ENCODE results near the gene NR4A1.
A peak's percentile ranks its signal among the peaks of the same experiment; 100 is the strongest.

Gene NR4A1

DNA sequence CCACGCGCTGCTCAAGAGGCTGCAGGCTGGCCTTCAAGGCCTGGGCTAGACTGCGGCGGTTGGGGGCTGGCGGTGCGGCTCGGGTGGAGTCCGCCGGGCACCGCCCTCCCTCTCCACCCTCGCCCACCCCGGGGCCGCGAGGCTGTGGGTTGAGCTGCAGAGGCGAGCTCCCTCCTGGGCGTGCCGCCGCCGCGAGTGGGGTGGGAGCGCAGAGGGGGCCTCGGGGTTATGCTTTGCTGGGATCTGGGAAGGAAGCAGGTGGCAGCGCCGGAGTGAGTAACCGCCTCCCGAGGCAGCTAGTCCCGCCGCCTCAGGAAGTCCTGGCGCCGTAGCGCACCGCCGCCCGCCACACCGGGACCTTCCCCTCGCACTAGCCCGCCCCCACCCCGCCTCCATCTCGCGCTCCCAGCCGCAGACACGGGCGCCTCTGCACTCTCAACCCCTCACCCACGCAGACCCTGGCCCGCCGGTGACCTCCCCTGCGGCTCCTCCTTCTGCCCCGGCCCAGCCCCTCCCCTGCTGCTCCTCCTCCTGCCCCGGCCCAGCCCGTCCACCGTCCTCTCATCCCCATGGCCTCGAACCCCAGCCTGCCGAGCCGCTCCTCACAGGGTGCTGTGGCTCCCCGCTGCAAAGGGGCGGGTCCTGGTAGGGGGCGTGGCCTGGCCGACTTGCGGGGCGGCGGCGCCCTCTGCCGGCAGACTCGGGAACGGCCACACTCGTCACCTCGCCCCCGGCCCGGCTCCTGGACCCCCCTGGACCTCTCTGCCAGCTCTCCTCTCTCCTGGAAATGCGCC, 27.9 kb upstream of the NR4A1 start:
- DNase-seq (ENCODE audit: low read depth in 1 of 2, low spot score in 1 of 2), result peak; percentile 87 to 98
- in situ Hi-C loops (cut with HindIII; ENCODE audit: low pct_unique_long_range_greater_than_20kb, low sequenced_read_pairs), result no loop called here
- TF ChIP-seq JUND (IDR thresholded peaks at IDR 0.05; ENCODE audit: low read depth), result no peak

GRCh38 chr12:52023976-52024688, 27.1 kb upstream of the NR4A1 start:
- in situ Hi-C loops (cut with HindIII; ENCODE audit: low pct_unique_long_range_greater_than_20kb, low sequenced_read_pairs), result no loop called here
- TF ChIP-seq JUND (IDR thresholded peaks at IDR 0.05; ENCODE audit: low read depth), result no peak
- DNase-seq (ENCODE audit: low read depth in 1 of 2, low spot score in 1 of 2), result no peak

DNA sequence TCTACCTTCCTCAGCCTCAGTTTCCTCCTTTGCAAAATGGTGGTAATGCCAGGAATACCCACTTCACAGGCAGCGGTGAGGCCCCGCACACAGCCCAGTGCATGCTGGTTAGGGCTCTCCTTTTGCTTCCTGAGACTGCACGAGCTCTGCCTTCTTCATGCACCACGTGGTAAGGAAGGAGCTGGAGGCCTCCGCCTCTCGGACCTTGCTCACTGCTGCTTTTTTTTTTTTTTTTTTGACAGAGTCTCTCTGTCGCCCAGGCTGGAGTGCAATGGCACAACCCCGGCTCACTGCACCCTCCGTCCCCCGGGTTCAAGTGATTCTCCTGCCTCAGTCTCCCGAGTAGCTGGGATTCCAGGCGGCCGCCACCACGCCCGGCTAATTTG, 26.4 kb upstream of the NR4A1 start:
- no peak for DNase-seq (ENCODE audit: low read depth in 1 of 2, low spot score in 1 of 2)
- no peak for TF ChIP-seq JUND (IDR thresholded peaks at IDR 0.05; ENCODE audit: low read depth)
- in situ Hi-C loops (cut with HindIII; ENCODE audit: low pct_unique_long_range_greater_than_20kb, low sequenced_read_pairs), result no loop called here

GRCh38 chr12:52026263-52026662, 25.0 kb upstream of the NR4A1 start:
- DNase-seq (ENCODE audit: low read depth in 1 of 2, low spot score in 1 of 2), result no peak
- in situ Hi-C loops (cut with HindIII; ENCODE audit: low pct_unique_long_range_greater_than_20kb, low sequenced_read_pairs), result no loop called here
- no peak for TF ChIP-seq JUND (IDR thresholded peaks at IDR 0.05; ENCODE audit: low read depth)

DNA sequence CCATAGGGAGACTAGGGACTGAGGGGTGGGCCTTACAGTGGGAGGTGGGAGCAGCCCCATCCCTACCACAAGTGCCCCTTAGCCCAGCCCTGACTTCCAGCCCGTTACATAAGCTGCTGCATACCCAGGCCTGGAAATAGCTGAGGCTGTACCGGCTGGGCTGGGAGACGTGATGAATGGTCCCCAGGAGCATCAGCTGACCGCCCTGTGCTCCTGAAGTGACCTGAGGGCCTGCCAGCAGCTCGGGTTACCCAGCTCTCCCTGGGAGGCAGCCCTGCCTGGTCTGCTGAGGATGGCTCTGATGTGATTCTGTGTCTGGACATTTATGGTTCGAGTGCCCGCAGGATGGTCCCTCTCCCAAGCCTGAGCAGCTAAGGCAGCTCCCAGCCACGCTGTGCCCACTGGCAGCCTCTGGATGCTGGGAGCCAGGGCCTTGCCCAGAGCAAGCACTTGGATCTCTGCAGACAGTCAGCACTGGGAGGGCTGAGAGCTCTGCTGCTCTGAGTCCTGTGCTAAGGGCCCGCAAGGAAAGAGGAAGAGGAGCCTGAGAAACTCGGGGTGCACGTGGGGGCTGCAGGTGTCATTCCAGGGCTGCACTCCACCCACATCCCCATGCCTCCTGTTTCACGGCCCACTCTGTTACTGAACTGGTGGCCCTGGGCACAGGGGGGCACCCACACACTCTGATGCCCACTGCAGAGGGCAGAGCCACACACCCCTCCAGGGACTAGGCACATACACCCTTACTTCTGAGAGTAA, 24.0 kb upstream of the NR4A1 start:
- no peak for DNase-seq (ENCODE audit: low read depth in 1 of 2, low spot score in 1 of 2)
- TF ChIP-seq JUND (IDR thresholded peaks at IDR 0.05; ENCODE audit: low read depth), result no peak
- in situ Hi-C loops (cut with HindIII; ENCODE audit: low pct_unique_long_range_greater_than_20kb, low sequenced_read_pairs), result no loop called here

GRCh38 chr12:52029685-52030084, 21.6 kb upstream of the NR4A1 start:
- TF ChIP-seq JUND (IDR thresholded peaks at IDR 0.05; ENCODE audit: low read depth), result no peak
- DNase-seq (ENCODE audit: low read depth in 1 of 2, low spot score in 1 of 2), result peak in 1 of 2 experiments; percentile 67
- in situ Hi-C loops (cut with HindIII; ENCODE audit: low pct_unique_long_range_greater_than_20kb, low sequenced_read_pairs), result no loop called here

DNA sequence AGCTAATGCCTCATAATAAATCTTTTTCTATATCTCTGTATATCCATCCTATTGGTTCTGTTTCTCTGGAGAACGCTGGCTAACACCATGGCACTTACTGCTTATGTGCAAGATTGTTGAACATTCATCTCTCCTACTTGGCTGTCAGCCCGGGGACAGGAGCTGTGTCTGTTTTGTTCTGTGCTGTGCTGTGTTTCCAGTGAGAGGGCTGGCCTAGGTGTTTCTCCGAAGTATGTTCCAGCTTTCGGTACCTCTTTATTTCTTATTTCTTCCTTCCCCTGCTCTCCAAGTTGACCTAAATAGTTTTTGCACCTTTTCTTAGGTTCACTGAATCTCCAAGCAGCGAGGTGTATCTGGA, 18.8 kb upstream of the NR4A1 start:
- no peak for TF ChIP-seq JUND (IDR thresholded peaks at IDR 0.05; ENCODE audit: low read depth)
- peak in 1 of 2 experiments; percentile 58 for DNase-seq (ENCODE audit: low read depth in 1 of 2, low spot score in 1 of 2)
- in situ Hi-C loops (cut with HindIII; ENCODE audit: low pct_unique_long_range_greater_than_20kb, low sequenced_read_pairs), result no loop called here

- DNase-seq (ENCODE audit: low read depth in 1 of 2, low spot score in 1 of 2), result peak; percentile 98 to 100
- in situ Hi-C loops (cut with HindIII; ENCODE audit: low pct_unique_long_range_greater_than_20kb, low sequenced_read_pairs), result no loop called here
- TF ChIP-seq JUND (IDR thresholded peaks at IDR 0.05; ENCODE audit: low read depth), result no peak
These were observed 18.3 kb upstream of the NR4A1 start for GRCh38 chr12:52032804-52033445.

- in situ Hi-C loops (cut with HindIII; ENCODE audit: low pct_unique_long_range_greater_than_20kb, low sequenced_read_pairs), result no loop called here
- DNase-seq (ENCODE audit: low read depth in 1 of 2, low spot score in 1 of 2), result no peak
- no peak for TF ChIP-seq JUND (IDR thresholded peaks at IDR 0.05; ENCODE audit: low read depth)
These were observed 17.6 kb upstream of the NR4A1 start for GRCh38 chr12:52033446-52034140.

DNA sequence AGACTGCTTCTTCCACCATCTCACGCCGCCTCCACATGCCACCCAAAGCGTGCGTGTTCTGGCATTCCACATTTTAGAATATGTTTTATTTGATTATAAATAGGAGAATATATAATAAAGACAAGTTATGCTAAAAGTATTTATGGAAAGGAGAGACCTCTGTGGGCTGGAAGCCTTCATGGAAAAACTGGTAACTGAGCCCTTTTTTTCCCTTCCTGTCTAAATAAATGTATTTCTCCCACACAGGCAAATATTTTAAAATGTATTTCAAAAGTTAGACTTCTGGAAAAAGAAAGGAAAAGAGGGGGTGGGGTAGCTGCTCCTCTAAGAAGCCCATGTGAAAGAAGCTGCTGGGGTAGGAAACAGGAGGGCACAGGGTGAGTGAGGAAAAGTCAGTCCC, 16.1 kb upstream of the NR4A1 start:
- TF ChIP-seq JUND (IDR thresholded peaks at IDR 0.05; ENCODE audit: low read depth), result no peak
- in situ Hi-C loops (cut with HindIII; ENCODE audit: low pct_unique_long_range_greater_than_20kb, low sequenced_read_pairs), result no loop called here
- DNase-seq (ENCODE audit: low read depth in 1 of 2, low spot score in 1 of 2), result no peak

DNA sequence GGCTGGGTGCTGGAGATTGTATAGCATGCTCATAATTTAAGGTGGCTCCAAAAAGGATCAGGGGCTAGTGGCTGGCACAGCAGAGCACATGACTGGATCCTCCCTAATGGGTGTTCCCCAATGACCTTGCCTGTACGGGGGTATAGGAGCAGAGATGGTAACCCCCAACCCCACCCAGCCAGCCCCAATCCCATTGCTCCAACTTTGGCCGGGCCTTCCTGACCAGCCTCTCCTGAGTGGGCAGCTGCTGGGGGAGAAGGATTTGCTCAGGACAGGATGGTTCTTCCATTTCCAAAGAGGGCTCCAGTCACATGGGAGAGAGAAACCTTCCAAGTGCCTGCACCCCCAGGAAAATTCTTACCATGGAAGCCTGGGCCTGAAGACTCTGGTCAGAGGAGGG, 15.3 kb upstream of the NR4A1 start:
- in situ Hi-C loops (cut with HindIII; ENCODE audit: low pct_unique_long_range_greater_than_20kb, low sequenced_read_pairs), result no loop called here
- TF ChIP-seq JUND (IDR thresholded peaks at IDR 0.05; ENCODE audit: low read depth), result no peak
- no peak for DNase-seq (ENCODE audit: low read depth in 1 of 2, low spot score in 1 of 2)

DNA sequence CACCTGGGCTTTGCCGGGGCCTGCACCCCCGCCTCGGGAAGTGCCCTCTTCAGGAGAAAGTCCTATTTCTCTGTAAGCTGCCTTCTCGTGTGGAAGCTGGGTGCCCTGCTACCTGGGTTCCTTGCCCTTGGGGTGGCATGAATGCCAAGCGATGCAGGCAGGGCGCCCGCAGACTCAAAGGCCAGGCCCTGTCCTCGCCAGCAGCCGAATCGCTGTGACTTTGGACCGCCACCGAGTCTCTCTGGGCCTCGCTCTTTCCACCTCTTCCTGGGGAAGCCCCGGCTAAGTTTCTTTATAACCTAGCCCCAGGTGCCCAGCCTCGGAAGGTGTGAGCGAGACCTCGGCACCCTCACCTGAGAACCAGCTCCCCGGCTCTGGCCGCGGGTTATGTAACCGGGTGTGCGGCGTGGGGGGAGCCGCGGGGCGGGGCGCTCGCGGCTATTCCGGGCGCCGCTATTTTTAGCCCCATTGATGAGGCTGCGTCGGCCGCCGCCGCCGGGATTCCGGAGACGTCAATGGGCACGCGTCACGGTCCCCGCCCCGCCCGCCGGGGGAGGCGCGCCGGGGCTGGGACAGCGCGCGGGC, 14.6 kb upstream of the NR4A1 start:
- in situ Hi-C loops (cut with HindIII; ENCODE audit: low pct_unique_long_range_greater_than_20kb, low sequenced_read_pairs), result no loop called here
- DNase-seq (ENCODE audit: low read depth in 1 of 2, low spot score in 1 of 2), result peak; percentile 66 to 83
- TF ChIP-seq JUND (IDR thresholded peaks at IDR 0.05; ENCODE audit: low read depth), result no peak

Data from T47D (cell line).